Heart left ventricle (tissue), 13 donors: ENCODE data around the gene TPPP3.

Source experiments
- CTCF ChIP-seq, 12 donors: fragments of 200-600 bp; sonication (generic) in 4 of 12; IDR thresholded peaks; one replicate each; pipeline versions ENCODE4 v1.5.0 to v1.8.0; 2018 to 2022; ENCODE audit warnings: antibody characterized with exemption in 12 of 12, mild to moderate bottlenecking in 5 of 12
- POLR2A ChIP-seq, 2 donors: fragments of 450-650 bp; IDR thresholded peaks; one replicate each; pipeline ENCODE4 v1.6.1; 2017; ENCODE audit warnings: antibody characterized with exemption in 2 of 2, mild to moderate bottlenecking in 2 of 2, moderate library complexity in 2 of 2
- donor health status: ischemic (EF 13 %, LVEDD 7.1; RV severe dilation, severe dysfunction).
- donor health status: DM: no; HTN: yes; CAD: no.
- donor health status: DM: no; HTN: no; CAD: no.
- donor health status: ischemic (EF 25% LVEDD 6.9; RV normal size, moderate dysfunction).
- donor health status: ischemic (EF 25% LVEDD 5.7; RV mildly dilated, moderate dysfunction).
- donor health status: ischemic (EF 35%, LVEDD 5.7; RV mildly dilated, moderate dysfunction).
- donor health status: nonischemic (EF 11% LVEDD 7.7; RV severe dilation, severe dysfunction).
- donor health status: DM: yes; HTN: yes; CAD: no.
- donor health status: PGD.
- donor health status: ischemic (EF 29% LVEDD 5.4; RV normal size, mild dysfunction).
- donor health status: nonischemic (EF 23%, LVEDD 6.1; RV moderate dilation, normal function).

GRCh38 chr16:67346341-67346740 is 47.0 kb downstream of the TPPP3 start:
- no peak for TF ChIP-seq CTCF (IDR thresholded peaks at IDR 0.05)
- TF ChIP-seq POLR2A (IDR thresholded peaks at IDR 0.05) = no peak
